Stimulated activated naive B cell treated with anti-CD40 and anti-IgM and Interleukin-4, amounts not matched to agents 10 μg/mL and 1 μg/mL and 100 μg/mL, for 72 hours (primary cell): Measurements from ENCODE around the gene LTK.

Source experiments
- ATAC-seq, 2 donors: fragments of 150-1000 bp; cut with Tn5 transposase; replicated peaks; 2 replicates each; pipeline ENCODE4 v1.10.0; 2021; ENCODE audit warnings: moderate library complexity in 1 of 2
- DNase-seq: peaks from one replicate; pipeline ENCODE4 v3.0.0; 2021
- H3K27ac Mint-ChIP-seq: one replicate; pipeline ENCODE4 v1.8.0; 2022; ENCODE audit warnings: mild to moderate bottlenecking, mixed read lengths
- H3K27me3 Mint-ChIP-seq, 2 donors: one replicate each; pipeline ENCODE4 v1.8.0; 2022; ENCODE audit warnings: mixed read lengths in 2 of 2
- H3K36me3 Mint-ChIP-seq, 2 donors: one replicate each; pipeline ENCODE4 v1.8.0; 2022; ENCODE audit warnings: mixed read lengths in 2 of 2, mild to moderate bottlenecking in 1 of 2
- H3K4me1 Mint-ChIP-seq, 2 donors: one replicate each; pipeline ENCODE4 v1.8.0; 2022; ENCODE audit warnings: mixed read lengths in 2 of 2, mild to moderate bottlenecking in 1 of 2
- H3K4me3 Mint-ChIP-seq, 2 donors: one replicate each; pipeline ENCODE4 v1.8.0; 2022; ENCODE audit warnings: mild to moderate bottlenecking in 2 of 2, mixed read lengths in 2 of 2, moderate library complexity in 1 of 2
- H3K9me3 Mint-ChIP-seq, 2 donors: one replicate each; pipeline ENCODE4 v1.8.0; 2022; ENCODE audit warnings: mixed read lengths in 2 of 2, mild to moderate bottlenecking in 1 of 2

Gene LTK

DNA sequence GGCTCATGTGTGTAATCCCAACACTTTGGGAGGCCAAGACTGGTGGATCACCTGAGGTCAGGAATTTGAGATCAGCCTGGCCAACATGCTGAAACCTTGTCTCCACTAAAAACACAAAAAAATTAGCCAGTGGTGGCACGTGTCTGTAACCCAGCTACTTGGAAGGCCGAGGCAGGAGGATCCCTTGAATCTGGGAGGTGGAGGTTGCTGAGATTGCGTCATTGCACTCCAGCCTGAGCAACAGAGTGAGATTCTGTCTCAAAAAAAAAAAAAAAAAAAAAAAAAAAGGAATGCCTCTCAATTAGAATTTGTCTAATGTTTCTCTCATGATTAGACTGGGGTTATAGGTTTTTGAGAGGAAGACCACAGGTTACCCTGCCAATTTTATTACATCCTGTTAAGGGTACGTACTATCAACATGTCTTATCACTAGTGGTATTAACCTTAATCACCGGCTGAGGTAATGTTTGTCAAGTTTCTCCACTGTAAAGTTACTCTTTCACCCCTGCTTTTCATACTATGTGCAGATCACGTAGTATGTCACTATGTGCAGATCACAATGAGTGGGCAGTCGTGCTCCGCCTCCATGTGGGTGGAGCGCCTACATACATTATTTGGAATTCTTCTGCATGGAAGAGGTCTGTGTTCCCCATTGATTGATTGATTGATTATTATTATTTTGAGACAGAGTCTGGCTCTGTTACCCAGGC is 36.6 kb upstream of the LTK start:
- Mint-ChIP-seq H3K4me1 (peaks cover 0 to 2% of the 10 kb centered on the region in 2 donors), H3K9me3 (no peaks in the 10 kb centered on the region), H3K27me3 (peaks cover 11 to 17% of the 10 kb centered on the region in 2 donors), H3K36me3 (no peaks in the 10 kb centered on the region), H3K4me3 (no peak overlapping the region), H3K27ac (no peak overlapping the region)
- ATAC-seq (no peak), DNase-seq (no peak)

DNA sequence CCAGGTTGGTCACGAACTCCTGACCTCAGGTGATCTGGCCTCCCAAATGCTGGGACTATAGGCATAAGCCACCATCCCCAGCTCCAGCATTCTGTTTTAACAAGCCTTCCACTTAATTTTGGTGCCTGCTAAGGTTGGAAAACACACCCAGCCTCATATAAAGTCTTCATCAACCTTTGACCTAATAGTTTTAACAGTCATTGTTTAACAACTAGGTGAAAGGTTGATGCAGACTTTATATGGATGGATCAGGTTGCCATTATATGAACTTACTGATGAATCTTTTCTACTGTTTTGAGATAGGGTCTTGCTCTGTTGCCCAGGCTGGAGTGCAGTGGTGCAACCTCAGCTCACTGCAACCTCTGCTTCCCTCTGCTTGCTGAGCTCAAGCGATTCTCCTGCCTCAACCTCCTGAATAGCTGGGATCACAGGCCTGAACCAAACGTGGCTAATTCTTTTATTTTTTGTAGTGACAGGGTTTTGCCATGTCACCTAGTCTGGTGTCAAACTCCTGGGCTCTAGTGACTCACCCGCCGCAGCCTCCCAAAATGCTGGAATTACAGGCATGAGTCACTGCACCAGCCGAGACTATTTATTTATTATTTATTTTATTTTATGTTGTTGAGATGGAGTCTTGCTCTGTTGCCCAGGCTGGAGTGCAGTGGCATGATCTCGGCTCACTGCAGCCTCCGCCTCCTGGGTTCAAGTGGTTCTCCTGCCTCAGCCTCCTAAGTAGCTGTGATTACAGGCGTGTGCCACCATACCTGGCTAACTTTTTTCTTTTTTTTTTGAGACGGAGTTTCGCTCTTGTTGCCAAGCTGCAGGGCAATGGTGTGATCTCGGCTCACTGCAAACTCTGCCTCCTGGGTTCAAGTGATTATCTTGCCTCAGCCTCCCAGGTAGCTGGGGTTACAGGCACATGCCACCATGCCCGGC is 33.5 kb upstream of the LTK start:
- Mint-ChIP-seq H3K4me1 (peaks cover 7 to 14% of the 10 kb centered on the region in 2 donors), H3K36me3 (peaks cover 0 to 1% of the 10 kb centered on the region in 2 donors), H3K4me3 (no peak overlapping the region), H3K9me3 (no peaks in the 10 kb centered on the region), H3K27ac (no peak overlapping the region), H3K27me3 (no peaks in the 10 kb centered on the region)
- no peak for ATAC-seq
- DNase-seq = no peak

DNA sequence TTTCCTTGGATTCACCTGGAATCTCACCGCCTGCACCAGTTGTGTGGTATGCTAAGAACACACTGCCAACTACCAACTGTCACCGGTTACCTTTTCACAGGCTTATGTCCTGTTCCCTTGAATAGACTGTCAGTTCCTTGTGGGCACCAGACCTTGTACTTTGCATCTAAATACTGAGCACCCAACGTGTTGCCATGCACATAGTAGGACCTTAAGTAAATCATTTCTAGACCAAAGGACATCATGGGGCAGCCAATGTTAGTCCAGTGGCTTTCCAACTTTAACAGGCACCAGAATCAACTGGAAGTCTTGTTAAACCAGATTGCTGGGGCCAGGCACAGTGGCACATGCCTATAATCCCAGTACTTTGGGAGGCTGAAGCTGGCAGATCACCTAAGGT is 31.6 kb upstream of the LTK start:
- ATAC-seq (no peak), DNase-seq (no peak)
- no peaks in the 10 kb centered on the region for H3K9me3 Mint-ChIP-seq
- H3K27me3 Mint-ChIP-seq = no peaks in the 10 kb centered on the region
- peaks cover 5 to 7% of the 10 kb centered on the region in 2 donors for H3K36me3 Mint-ChIP-seq
- H3K4me3 Mint-ChIP-seq = peak overlapping the region; percentile 95 to 97
- H3K27ac Mint-ChIP-seq = peak overlapping the region; percentile 16
- H3K4me1 Mint-ChIP-seq = peaks cover 8 to 14% of the 10 kb centered on the region in 2 donors

DNA sequence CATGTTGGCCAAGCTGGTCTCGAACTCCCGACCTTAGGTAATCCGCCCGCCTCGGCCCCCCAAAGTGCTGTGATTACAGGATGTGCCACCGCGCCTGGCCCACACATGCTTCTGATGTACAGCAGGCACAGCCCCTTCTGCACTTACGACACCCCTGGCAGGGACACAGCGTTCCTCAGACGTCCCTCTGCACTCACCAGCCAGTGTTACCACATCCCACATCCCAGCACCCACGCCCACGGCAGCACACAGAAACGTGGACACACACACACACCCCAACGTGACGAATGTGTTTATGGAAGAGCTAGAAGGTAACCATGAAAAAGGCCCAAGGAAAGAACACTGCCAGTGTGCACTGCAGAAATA is 31.0 kb upstream of the LTK start:
- ATAC-seq = no peak
- peak overlapping the region; percentile 95 to 97 for H3K4me3 Mint-ChIP-seq

DNA sequence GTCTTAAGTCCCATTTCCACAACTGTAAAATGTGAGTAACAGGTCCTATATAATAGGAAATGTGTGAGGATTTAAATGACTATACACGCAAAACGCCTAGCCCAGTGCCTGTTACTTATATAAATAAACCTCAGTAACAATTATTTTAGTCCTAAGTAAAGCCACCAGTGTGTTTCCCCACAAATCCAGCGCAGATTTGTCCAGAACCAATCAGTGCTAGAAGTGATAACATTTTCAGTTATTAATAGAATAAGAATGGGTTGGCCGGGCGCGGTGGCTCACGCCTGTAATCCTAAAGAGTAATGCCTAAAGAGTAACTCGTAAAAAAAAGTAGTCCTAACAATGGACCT is 29.9 kb upstream of the LTK start:
- H3K27me3 Mint-ChIP-seq = no peaks in the 10 kb centered on the region
- peak in 1 of 2 donors; percentile 4 for ATAC-seq
- peak overlapping the region; percentile 92 for H3K27ac Mint-ChIP-seq
- H3K4me3 Mint-ChIP-seq = peak overlapping the region; percentile 95 to 97
- no peak for DNase-seq
- peaks cover 5 to 10% of the 10 kb centered on the region in 2 donors for H3K36me3 Mint-ChIP-seq
- peaks cover 8 to 14% of the 10 kb centered on the region in 2 donors for H3K4me1 Mint-ChIP-seq
- no peaks in the 10 kb centered on the region for H3K9me3 Mint-ChIP-seq

More for the DNA sequence above, 31.0 kb upstream of the LTK start:
- H3K36me3 Mint-ChIP-seq = peaks cover 5 to 7% of the 10 kb centered on the region in 2 donors
- DNase-seq = no peak
- H3K27me3 Mint-ChIP-seq = no peaks in the 10 kb centered on the region
- H3K27ac Mint-ChIP-seq = peak overlapping the region; percentile 37
- no peaks in the 10 kb centered on the region for H3K9me3 Mint-ChIP-seq
- H3K4me1 Mint-ChIP-seq = peaks cover 8 to 14% of the 10 kb centered on the region in 2 donors

DNA sequence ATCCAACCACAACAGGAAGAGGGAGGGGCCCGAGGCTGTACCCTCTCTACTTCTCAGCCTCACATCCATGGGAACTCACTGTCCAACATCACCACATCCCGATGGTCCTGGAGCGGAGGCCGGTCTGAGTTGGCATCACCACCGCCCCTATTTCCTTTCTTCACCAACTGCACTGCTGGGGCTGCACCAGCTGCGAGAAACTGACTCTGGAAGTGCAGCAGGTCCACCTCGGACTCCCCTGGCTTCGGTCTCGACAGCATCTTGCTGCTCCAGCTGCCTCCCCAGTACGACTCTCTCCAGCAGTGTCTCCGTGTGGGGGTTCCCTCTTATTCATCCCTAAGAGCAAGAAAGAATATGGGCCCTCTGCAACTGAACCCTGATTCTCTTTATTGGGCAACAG is 23.2 kb upstream of the LTK start:
- H3K27me3 Mint-ChIP-seq = no peaks in the 10 kb centered on the region
- peaks cover 35 to 45% of the 10 kb centered on the region in 2 donors for H3K36me3 Mint-ChIP-seq
- no peaks in the 10 kb centered on the region for H3K9me3 Mint-ChIP-seq
- DNase-seq (no peak), ATAC-seq (no peak)
- H3K27ac Mint-ChIP-seq = no peak overlapping the region
- no peak overlapping the region for H3K4me3 Mint-ChIP-seq
- H3K4me1 Mint-ChIP-seq = peaks cover 5 to 6% of the 10 kb centered on the region in 2 donors

DNA sequence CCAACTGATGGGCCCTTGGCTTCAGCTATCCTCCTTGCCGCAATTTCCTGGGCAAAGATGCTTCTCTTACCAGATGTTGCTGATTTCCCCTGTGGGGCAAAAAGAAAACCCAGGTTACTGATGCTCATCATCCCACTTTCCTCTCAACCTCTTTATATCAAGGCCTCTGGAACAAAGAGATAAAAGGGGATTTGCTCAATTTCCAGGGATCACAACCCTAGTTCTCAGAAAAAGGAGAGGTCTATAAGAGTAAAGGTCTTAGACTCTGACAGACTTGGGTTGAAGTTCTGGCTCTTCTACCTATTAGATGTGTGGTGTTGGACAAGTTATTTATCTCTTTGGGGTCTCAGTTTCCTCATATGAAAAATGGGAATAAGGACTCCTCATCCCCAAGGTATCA is 21.9 kb upstream of the LTK start:
- H3K4me1 Mint-ChIP-seq = peaks cover 11 to 17% of the 10 kb centered on the region in 2 donors
- ATAC-seq = no peak
- DNase-seq = no peak

DNA sequence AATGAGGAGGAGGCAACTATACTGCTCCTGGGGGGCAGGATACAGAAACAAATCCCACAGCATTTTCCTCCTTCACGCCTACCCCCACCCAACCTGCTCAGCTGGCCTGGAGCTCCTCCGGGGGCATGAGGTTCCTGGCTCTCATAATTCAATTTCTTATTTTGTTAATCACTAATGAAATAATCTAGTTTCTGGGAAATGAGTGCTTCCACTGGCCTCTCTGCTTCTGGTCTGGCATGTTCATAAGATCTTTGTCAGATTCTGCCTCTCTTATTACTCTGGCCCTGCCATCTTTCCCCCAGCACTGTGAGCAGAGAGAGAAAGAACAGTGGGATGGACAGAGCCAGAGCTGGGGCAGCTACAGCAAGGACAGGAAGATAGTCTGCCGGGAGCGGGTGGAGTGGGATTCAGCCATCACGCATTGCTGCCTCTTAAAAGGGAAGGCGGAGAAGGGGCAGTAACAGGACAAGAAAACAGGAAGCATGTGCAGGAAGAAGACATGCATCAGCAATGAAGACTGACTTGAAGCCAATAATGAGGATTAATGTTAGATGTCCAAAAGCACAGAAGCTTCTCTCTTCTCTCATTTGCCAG is 16.8 kb upstream of the LTK start:
- H3K27me3 Mint-ChIP-seq = no peaks in the 10 kb centered on the region
- DNase-seq (no peak), ATAC-seq (no peak)
- H3K36me3 Mint-ChIP-seq = peaks cover 53 to 68% of the 10 kb centered on the region in 2 donors
- H3K4me3 Mint-ChIP-seq = no peak overlapping the region
- peak overlapping the region; percentile 66 for H3K27ac Mint-ChIP-seq
- H3K9me3 Mint-ChIP-seq = no peaks in the 10 kb centered on the region
- peaks cover 13 to 21% of the 10 kb centered on the region in 2 donors for H3K4me1 Mint-ChIP-seq

More for the DNA sequence above, 21.9 kb upstream of the LTK start:
- Mint-ChIP-seq H3K36me3 (peaks cover 36 to 50% of the 10 kb centered on the region in 2 donors), H3K27ac (no peak overlapping the region), H3K27me3 (no peaks in the 10 kb centered on the region), H3K4me3 (no peak overlapping the region), H3K9me3 (no peaks in the 10 kb centered on the region)

DNA sequence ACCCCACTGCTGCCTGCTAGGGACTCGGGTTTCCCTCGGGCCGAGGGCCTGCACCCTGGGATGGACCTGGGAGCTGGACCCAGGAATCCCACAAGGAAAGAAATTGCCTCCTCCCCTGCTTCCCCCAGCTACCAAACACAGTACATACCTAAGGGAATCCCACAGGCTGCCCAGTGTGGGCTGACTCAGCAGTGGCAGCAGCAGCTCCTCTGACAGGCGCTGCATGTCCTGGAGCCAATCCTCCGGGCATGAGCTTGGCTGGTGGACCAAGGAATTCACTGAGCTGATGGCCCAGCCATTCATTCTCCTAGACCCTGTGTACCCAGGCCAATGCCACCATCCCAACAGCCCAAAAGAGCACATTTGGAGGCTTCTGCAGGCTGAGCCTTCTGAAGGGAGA is 9.5 kb upstream of the LTK start:
- no peak overlapping the region for H3K4me3 Mint-ChIP-seq

DNA sequence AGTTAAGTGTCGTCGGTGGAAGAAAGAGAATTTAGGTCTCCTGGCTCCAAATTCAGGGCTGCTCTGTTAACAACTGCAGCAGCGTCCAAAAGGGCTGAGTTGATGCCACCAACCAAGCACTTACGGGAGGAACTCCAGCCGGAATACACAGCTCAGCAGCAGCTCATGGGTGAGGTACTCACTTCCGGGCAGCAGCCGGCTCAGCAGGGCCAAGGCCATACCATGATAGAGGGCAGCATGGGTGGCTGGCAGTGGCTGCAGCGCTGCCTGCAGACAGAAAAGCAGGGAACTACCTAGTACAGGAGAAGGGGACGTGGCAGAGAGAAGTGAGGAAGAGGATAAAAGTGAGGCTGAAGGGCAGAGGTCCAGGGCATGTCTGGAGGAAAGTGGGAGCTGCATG is 8.0 kb upstream of the LTK start:
- H3K9me3 Mint-ChIP-seq = no peaks in the 10 kb centered on the region
- H3K4me1 Mint-ChIP-seq = peaks cover 0 to 3% of the 10 kb centered on the region in 2 donors

More for the DNA sequence above, 9.5 kb upstream of the LTK start:
- Mint-ChIP-seq H3K9me3 (no peaks in the 10 kb centered on the region), H3K27ac (no peak overlapping the region), H3K27me3 (no peaks in the 10 kb centered on the region), H3K4me1 (peaks cover 0 to 3% of the 10 kb centered on the region in 2 donors), H3K36me3 (peaks cover 37 to 59% of the 10 kb centered on the region in 2 donors)
- ATAC-seq (no peak), DNase-seq (no peak)

DNA sequence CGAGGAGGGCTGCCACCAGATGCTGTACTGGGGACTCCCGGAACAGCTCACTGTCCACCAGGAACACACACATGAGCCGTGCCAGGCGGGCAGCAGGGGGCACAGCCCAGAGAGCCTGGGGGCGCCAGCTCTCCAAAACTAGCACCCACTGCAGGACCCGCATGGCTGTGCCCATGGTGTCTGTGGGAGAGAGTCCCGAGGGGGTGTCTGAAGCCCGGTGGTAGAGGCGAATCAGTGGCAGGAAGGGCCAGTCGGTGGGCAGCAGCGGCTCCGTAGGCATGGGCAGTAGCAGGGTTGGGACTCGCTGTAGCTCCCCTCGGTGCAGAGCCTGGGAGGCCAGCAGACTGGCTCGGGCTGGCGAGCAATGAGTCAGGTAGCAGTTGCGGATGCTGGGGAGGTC is 7.0 kb upstream of the LTK start:
- H3K4me3 Mint-ChIP-seq = no peak overlapping the region
- no peak overlapping the region for H3K27ac Mint-ChIP-seq
- no peak for DNase-seq
- H3K9me3 Mint-ChIP-seq = no peaks in the 10 kb centered on the region
- ATAC-seq = no peak
- peaks cover 32 to 60% of the 10 kb centered on the region in 2 donors for H3K36me3 Mint-ChIP-seq
- peaks cover 0 to 3% of the 10 kb centered on the region in 2 donors for H3K4me1 Mint-ChIP-seq
- no peaks in the 10 kb centered on the region for H3K27me3 Mint-ChIP-seq

More for the DNA sequence above, 8.0 kb upstream of the LTK start:
- peaks cover 35 to 59% of the 10 kb centered on the region in 2 donors for H3K36me3 Mint-ChIP-seq
- no peak overlapping the region for H3K4me3 Mint-ChIP-seq
- ATAC-seq (no peak), DNase-seq (no peak)
- H3K27ac Mint-ChIP-seq = peak overlapping the region; percentile 15
- H3K27me3 Mint-ChIP-seq = no peaks in the 10 kb centered on the region

DNA sequence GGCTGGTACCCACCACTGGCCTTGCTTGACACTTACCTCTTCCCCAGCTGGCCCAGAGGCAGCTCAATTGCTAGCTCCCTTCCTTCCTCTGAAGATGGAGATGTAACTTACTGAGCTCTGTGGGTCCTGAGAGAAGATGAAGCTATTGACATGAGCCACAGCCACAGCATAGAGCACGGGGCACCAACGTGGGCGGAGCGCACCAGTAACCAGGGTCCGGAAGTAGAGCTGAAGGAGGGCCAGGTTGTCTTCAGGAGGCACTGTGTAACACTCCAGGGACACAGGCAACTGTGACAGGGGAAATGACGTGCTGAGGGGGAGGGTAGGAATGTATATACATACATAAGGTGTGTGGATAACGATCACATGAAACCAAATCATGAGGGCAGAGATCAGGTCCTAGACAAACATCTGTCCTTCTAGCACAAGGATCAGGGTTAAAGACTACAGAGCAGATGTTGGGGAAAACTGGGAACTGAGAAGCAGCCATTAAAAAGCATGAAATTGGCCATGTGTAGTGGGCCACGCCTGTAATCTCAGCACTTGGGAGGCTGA is 4.3 kb upstream of the LTK start:
- H3K4me3 Mint-ChIP-seq = no peak overlapping the region
- peaks cover 24 to 47% of the 10 kb centered on the region in 2 donors for H3K36me3 Mint-ChIP-seq
- peaks cover 11 to 12% of the 10 kb centered on the region in 2 donors for H3K4me1 Mint-ChIP-seq
- no peaks in the 10 kb centered on the region for H3K9me3 Mint-ChIP-seq
- H3K27ac Mint-ChIP-seq = no peak overlapping the region
- H3K27me3 Mint-ChIP-seq = peaks cover under 1 to 10% of the 10 kb centered on the region in 2 donors
- DNase-seq (no peak), ATAC-seq (no peak)

DNA sequence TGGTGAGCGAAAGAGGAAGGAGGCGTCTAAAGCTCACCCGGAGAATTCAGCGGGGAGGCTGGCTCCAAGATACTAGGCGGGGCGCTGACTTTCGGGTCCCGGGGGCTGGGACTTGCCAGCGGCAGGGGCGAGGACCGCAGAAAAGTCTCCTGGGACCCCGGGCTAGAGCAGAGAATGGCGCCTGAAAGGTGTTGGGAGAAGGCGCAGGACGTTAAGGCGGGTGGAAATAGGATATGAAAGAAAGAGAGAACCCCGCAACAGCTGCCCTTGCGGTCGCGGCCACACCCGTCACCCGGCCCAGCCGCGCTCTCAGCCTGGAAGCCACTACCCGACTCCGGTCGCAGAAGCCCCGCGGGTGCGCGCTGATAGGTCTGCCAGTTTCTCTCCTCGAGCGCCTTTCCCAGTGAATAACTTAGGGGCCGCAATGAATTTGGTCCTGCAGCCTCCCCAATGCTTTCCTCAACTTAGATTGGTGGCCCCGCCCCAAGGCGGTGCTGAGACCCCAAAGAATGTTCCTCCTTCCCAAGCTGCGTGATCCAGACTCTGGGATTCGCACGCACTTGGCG is 604 bp downstream of the LTK start:
- peaks cover 17 to 21% of the 10 kb centered on the region in 2 donors for H3K36me3 Mint-ChIP-seq
- H3K27ac Mint-ChIP-seq = peak overlapping the region; percentile 87
- no peaks in the 10 kb centered on the region for H3K9me3 Mint-ChIP-seq
- peaks cover 11 to 27% of the 10 kb centered on the region in 2 donors for H3K27me3 Mint-ChIP-seq
- peaks cover 20 to 24% of the 10 kb centered on the region in 2 donors for H3K4me1 Mint-ChIP-seq
- peak; percentile 60 to 69 for ATAC-seq
- H3K4me3 Mint-ChIP-seq = peak overlapping the region; percentile 86
- DNase-seq = peak; percentile 54

DNA sequence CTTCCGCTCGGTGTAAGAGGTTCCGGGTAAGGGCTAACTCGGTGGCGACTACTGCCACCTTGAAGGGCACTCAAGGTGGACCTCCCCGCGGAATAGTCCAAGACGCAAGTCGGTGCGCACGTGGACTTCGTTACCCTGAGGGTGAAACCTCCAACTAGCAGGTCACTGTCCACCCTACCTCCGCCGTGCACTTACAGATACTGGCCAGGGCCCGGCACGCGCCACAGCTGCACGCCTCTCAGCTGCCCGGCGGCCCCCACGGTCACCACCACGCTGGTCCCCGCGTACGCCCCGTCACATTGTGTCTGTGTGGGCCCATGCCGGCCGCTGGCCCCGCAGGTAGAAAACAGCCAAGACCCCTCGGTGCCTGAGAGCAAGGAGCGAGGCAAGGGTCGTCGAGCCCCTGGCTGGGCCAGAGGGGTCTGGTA is 1.1 kb downstream of the LTK start:
- ATAC-seq = peak in 1 of 2 donors; percentile 15
- Mint-ChIP-seq H3K36me3 (peaks cover 13 to 17% of the 10 kb centered on the region in 2 donors), H3K27ac (peak overlapping the region; percentile 87), H3K4me1 (peaks cover 20 to 24% of the 10 kb centered on the region in 2 donors), H3K27me3 (peaks cover 11 to 27% of the 10 kb centered on the region in 2 donors), H3K4me3 (peak overlapping the region; percentile 86), H3K9me3 (no peaks in the 10 kb centered on the region)
- no peak for DNase-seq
